Neural cell (in vitro differentiated cells): Measurements from ENCODE around the gene PTPRU. TPM values are rescaled to one million over a fixed set of nuclear protein-coding genes. Genes with fewer than 3 reads are reported as not detected.

Source experiments
- H2AFZ ChIP-seq: fragments of 200-600, 300-800 bp; sonication (generic), shearing (Covaris generic); 2 replicates; pipeline ENCODE4 v1.6.0; 2014; ENCODE audit warnings: low read depth, mild to moderate bottlenecking, antibody characterized with exemption, low read length, moderate library complexity
- H3F3A ChIP-seq: fragments of 200-600 bp; shearing (Covaris generic); 2 replicates; pipeline ENCODE4 v1.6.1; 2016; ENCODE audit warnings: mild to moderate bottlenecking, moderate library complexity, mixed read lengths, antibody characterized with exemption, low read length; ENCODE audit not compliant: insufficient read depth, poor library complexity, severe bottlenecking
- H3K27ac ChIP-seq: fragments of 200-600, 300-800 bp; sonication (generic), shearing (Covaris generic); 2 replicates; pipeline ENCODE4 v1.5.1; 2014; ENCODE audit warnings: mild to moderate bottlenecking, low read length, moderate library complexity
- H3K27me3 ChIP-seq: fragments of 300-800, 200-600 bp; sonication (generic), shearing (Covaris generic); 2 replicates; pipeline ENCODE4 v1.6.0; 2014; ENCODE audit warnings: mild to moderate bottlenecking, low read depth, low read length, moderate library complexity; ENCODE audit not compliant: insufficient read depth
- H3K36me3 ChIP-seq: fragments of 300-800, 200-600 bp; sonication (generic), shearing (Covaris generic); 2 replicates; pipeline ENCODE4 v1.5.1; 2014; ENCODE audit warnings: mild to moderate bottlenecking, antibody characterized with exemption, low read length, moderate library complexity; ENCODE audit not compliant: insufficient read depth
- H3K4me2 ChIP-seq: fragments of 300-800, 200-600 bp; sonication (generic), shearing (Covaris generic); 2 replicates; pipeline ENCODE4 v1.6.0; 2014; ENCODE audit warnings: mild to moderate bottlenecking, low read length
- H3K4me3 ChIP-seq: fragments of 300-800, 200-600 bp; sonication (generic), shearing (Covaris generic); 2 replicates; pipeline ENCODE4 v1.5.1; 2014; ENCODE audit warnings: mild to moderate bottlenecking, low read length, moderate library complexity
- H3K79me2 ChIP-seq: fragments of 200-600 bp; shearing (Covaris generic); replicated peaks from 2 replicates; pipeline ENCODE4 v1.6.0; 2014; ENCODE audit warnings: mild to moderate bottlenecking, low read length, moderate library complexity; ENCODE audit not compliant: insufficient read depth
- H3K9ac ChIP-seq: fragments of 300-800, 200-600 bp; sonication (generic), shearing (Covaris generic); 2 replicates; pipeline ENCODE4 v1.6.1; 2016; ENCODE audit warnings: mild to moderate bottlenecking, low read length, mixed read lengths
- H3K9me2 ChIP-seq: fragments of 200-600 bp; shearing (Covaris generic); 2 replicates; pipeline ENCODE4 v1.6.1; 2016; ENCODE audit warnings: mild to moderate bottlenecking, low read length, mixed read lengths; ENCODE audit not compliant: insufficient read depth
- H3K9me3 ChIP-seq: fragments of 200-600, 300-800 bp; sonication (generic), shearing (Covaris generic); 2 replicates; pipeline ENCODE4 v1.6.1; 2016; ENCODE audit warnings: mild to moderate bottlenecking, mixed run types, low read length, moderate library complexity, mixed read lengths
- H4K20me1 ChIP-seq: fragments of 200-600 bp; shearing (Covaris generic); 2 replicates; pipeline ENCODE4 v1.6.1; 2016; ENCODE audit warnings: mild to moderate bottlenecking, mixed run types; ENCODE audit not compliant: insufficient read depth
- EP300 ChIP-seq: fragments of 450-650 bp; conservative IDR thresholded peaks from 2 replicates; pipeline ENCODE4 v1.6.1; 2014; ENCODE audit warnings: antibody characterized with exemption, mild to moderate bottlenecking, moderate library complexity; ENCODE audit not compliant: poor library complexity, severe bottlenecking
- EZH2 ChIP-seq: fragments of 200-600, 300-800 bp; shearing (Covaris generic), sonication (generic); IDR thresholded peaks from 2 replicates; pipeline ENCODE4 v1.6.1; 2014; ENCODE audit warnings: antibody characterized with exemption, low read length, borderline replicate concordance, mild to moderate bottlenecking; ENCODE audit not compliant: insufficient read depth, poor library complexity, severe bottlenecking
- POLR2AphosphoS5 ChIP-seq: IDR thresholded peaks from 2 replicates; pipeline ENCODE4 v1.6.1; 2012
- RAD21 ChIP-seq: fragments of 450-650 bp; conservative IDR thresholded peaks from 2 replicates; pipeline ENCODE4 v1.6.1; 2014; ENCODE audit warnings: antibody characterized with exemption, mild to moderate bottlenecking, moderate library complexity
- SMC3 ChIP-seq: fragments of 450-650 bp; conservative IDR thresholded peaks from 2 replicates; pipeline ENCODE4 v1.6.1; 2014; ENCODE audit warnings: antibody characterized with exemption, mild to moderate bottlenecking, moderate library complexity; ENCODE audit not compliant: poor library complexity
- TAF1 ChIP-seq: IDR thresholded peaks from 2 replicates; pipeline ENCODE4 v1.6.1; 2012; ENCODE audit warnings: low read depth
- polyA plus RNA-seq: library from polyadenylated mRNA; depleted of rRNA; stranded (reverse); fragments of >200 nt; gene quantifications from 2 replicates; pipeline ENCODE4 v1.2.3, GENCODE V29; 2014
- TF ChIP-seq, protein P1 (sequence below): fragments of 450-650 bp; IDR thresholded peaks from 2 replicates; pipeline ENCODE4 v1.5.1; 2014; ENCODE audit warnings: antibody characterized with exemption, mild to moderate bottlenecking, moderate library complexity; ENCODE audit not compliant: poor library complexity, severe bottlenecking
- TF ChIP-seq, protein P2 (sequence below): IDR thresholded peaks from 2 replicates; pipeline ENCODE4 v1.6.1; 2012; ENCODE audit warnings: borderline replicate concordance

PTPRU gene
- polyA plus RNA-seq, 1 donor from 2014 or later = 5.0 TPM

DNA sequence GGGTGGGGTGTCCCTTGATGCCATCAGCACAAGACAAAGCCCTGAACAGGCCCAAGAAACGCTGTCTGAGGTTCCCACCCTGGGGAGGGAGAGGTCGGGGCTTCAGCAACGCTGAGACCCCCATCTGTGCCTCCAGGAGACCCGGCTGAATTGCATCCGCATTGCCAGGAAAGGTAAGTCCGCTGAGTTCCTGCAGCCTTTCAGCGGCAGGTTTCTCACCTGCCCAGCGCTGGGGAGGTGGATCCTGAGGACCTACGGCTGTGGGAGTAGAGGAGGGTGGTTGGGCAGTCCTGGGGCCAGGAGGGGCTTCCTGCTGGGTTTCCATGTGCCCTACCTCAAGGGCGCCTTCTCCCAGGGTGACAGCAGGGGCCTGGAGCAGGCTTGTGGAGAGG, 47.5 kb downstream of the PTPRU start:
- Histone ChIP-seq H2AFZ (no peak overlapping the region), H3K4me2 (no peak overlapping the region), H3K79me2 (no peaks in the 10 kb centered on the region), H3K36me3 (no peaks in the 10 kb centered on the region), H3F3A (no peaks in the 10 kb centered on the region), H3K9me3 (no peaks in the 10 kb centered on the region), H3K9me2 (no peaks in the 10 kb centered on the region), H3K9ac (no peak overlapping the region), H3K27ac (no peak overlapping the region), H3K4me3 (no peak overlapping the region), H3K27me3 (no peaks in the 10 kb centered on the region), H4K20me1 (no peaks in the 10 kb centered on the region)
- TF ChIP-seq SMC3 (no peak), RAD21 (no peak), EZH2 (no peak), POLR2AphosphoS5 (no peak)
- TF ChIP-seq, protein P1, sequence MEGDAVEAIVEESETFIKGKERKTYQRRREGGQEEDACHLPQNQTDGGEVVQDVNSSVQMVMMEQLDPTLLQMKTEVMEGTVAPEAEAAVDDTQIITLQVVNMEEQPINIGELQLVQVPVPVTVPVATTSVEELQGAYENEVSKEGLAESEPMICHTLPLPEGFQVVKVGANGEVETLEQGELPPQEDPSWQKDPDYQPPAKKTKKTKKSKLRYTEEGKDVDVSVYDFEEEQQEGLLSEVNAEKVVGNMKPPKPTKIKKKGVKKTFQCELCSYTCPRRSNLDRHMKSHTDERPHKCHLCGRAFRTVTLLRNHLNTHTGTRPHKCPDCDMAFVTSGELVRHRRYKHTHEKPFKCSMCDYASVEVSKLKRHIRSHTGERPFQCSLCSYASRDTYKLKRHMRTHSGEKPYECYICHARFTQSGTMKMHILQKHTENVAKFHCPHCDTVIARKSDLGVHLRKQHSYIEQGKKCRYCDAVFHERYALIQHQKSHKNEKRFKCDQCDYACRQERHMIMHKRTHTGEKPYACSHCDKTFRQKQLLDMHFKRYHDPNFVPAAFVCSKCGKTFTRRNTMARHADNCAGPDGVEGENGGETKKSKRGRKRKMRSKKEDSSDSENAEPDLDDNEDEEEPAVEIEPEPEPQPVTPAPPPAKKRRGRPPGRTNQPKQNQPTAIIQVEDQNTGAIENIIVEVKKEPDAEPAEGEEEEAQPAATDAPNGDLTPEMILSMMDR = no peak

DNA sequence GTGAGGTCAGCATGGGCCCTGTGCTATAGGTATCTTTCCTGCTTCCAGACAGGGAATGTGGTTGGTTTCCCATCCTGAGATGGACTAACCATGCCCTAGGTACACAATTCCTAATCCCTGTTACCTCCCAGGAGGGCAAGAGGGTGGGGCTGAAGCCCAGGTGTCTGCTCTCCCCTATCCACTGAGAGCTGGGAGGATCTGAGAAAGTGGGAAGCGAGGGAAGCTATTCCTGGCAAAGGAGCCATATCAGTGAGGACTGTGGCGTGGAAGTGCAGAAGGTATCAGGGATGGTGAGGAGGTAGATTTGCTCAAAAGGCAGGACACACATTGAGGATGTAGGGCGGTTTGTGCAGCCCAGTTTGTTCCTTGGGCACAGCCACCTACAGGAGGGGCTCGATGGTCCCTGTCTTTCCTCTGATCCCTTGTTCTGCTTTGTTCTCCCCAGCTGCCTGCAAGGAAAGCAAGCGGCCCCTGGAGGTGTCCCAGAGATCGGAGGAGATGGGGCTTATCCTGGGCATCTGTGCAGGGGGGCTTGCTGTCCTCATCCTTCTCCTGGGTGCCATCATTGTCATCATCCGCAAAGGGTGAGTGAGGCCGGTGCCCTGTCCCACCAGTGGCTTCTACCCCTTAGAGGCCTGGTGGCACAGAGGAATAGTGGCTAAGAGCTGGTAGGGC, 48.1 kb downstream of the PTPRU start:
- Histone ChIP-seq H3K27ac (no peak overlapping the region), H2AFZ (no peak overlapping the region), H3F3A (no peaks in the 10 kb centered on the region), H3K36me3 (no peaks in the 10 kb centered on the region), H4K20me1 (no peaks in the 10 kb centered on the region), H3K9me3 (no peaks in the 10 kb centered on the region), H3K4me2 (no peak overlapping the region), H3K9me2 (no peaks in the 10 kb centered on the region), H3K4me3 (no peak overlapping the region), H3K79me2 (no peaks in the 10 kb centered on the region), H3K9ac (no peak overlapping the region), H3K27me3 (no peaks in the 10 kb centered on the region)
- TF ChIP-seq, protein P1 = no peak
- TF ChIP-seq TAF1 = no peak
- TF ChIP-seq EP300 = no peak
- no peak for TF ChIP-seq SMC3
- TF ChIP-seq, protein P2, sequence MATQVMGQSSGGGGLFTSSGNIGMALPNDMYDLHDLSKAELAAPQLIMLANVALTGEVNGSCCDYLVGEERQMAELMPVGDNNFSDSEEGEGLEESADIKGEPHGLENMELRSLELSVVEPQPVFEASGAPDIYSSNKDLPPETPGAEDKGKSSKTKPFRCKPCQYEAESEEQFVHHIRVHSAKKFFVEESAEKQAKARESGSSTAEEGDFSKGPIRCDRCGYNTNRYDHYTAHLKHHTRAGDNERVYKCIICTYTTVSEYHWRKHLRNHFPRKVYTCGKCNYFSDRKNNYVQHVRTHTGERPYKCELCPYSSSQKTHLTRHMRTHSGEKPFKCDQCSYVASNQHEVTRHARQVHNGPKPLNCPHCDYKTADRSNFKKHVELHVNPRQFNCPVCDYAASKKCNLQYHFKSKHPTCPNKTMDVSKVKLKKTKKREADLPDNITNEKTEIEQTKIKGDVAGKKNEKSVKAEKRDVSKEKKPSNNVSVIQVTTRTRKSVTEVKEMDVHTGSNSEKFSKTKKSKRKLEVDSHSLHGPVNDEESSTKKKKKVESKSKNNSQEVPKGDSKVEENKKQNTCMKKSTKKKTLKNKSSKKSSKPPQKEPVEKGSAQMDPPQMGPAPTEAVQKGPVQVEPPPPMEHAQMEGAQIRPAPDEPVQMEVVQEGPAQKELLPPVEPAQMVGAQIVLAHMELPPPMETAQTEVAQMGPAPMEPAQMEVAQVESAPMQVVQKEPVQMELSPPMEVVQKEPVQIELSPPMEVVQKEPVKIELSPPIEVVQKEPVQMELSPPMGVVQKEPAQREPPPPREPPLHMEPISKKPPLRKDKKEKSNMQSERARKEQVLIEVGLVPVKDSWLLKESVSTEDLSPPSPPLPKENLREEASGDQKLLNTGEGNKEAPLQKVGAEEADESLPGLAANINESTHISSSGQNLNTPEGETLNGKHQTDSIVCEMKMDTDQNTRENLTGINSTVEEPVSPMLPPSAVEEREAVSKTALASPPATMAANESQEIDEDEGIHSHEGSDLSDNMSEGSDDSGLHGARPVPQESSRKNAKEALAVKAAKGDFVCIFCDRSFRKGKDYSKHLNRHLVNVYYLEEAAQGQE = no peak
- TF ChIP-seq RAD21 = no peak
